HG02759 (cell line): ENCODE results near the gene USP36.
"Not testable (repeated sequence)": the region's sequence is repeated elsewhere in the genome, so short reads cannot be mapped to it uniquely, and the experiment has no call there.

Source experiments
- ATAC-seq: cut with Tn5 transposase; IDR thresholded peaks from one replicate; pipeline ENCODE4 v1.9.1; 2021; ENCODE audit warnings: mild to moderate bottlenecking, moderate library complexity; ENCODE audit not compliant: unreplicated experiment

Gene USP36

GRCh38 chr17:78794399-78794798 is 46.2 kb downstream of the USP36 start:
- no peak for ATAC-seq

GRCh38 chr17:78793968-78794367 is 46.6 kb downstream of the USP36 start:
- no peak for ATAC-seq

- no peak for ATAC-seq
Observed at GRCh38 chr17:78793415-78793814, 47.2 kb downstream of the USP36 start.

- ATAC-seq = no peak
Observed at GRCh38 chr17:78791840-78792709, 48.5 kb downstream of the USP36 start.

GRCh38 chr17:78790552-78790951 is 50.1 kb downstream of the USP36 start:
- no peak for ATAC-seq

- ATAC-seq = no peak
Observed at GRCh38 chr17:78789663-78790181, 50.9 kb downstream of the USP36 start.

- ATAC-seq = no peak
Observed at GRCh38 chr17:78789149-78789662, 51.4 kb downstream of the USP36 start.

- ATAC-seq = no peak
Observed at GRCh38 chr17:78788451-78788850, 52.2 kb downstream of the USP36 start.

- ATAC-seq = no peak
Observed at GRCh38 chr17:78787444-78787843, 53.2 kb downstream of the USP36 start.

- no peak for ATAC-seq
Observed at GRCh38 chr17:78785663-78786057, 55.0 kb downstream of the USP36 start.

GRCh38 chr17:78785011-78785662 is 55.5 kb downstream of the USP36 start:
- no peak for ATAC-seq

- ATAC-seq = no peak
Observed at GRCh38 chr17:78784352-78784751, 56.3 kb downstream of the USP36 start.

- no peak for ATAC-seq
Observed at GRCh38 chr17:78783711-78784324, 56.8 kb downstream of the USP36 start.

GRCh38 chr17:78781893-78782304 is 58.7 kb downstream of the USP36 start, which contains the start of gene CYTH1:
Gene CYTH1, minus strand, starts transcription at chr17:78782273. Its CDS starts 50 bp downstream, at chr17:78782223.
- ATAC-seq = peak; percentile 20

- ATAC-seq = peak; percentile 10
Observed at GRCh38 chr17:78781104-78781892, 59.3 kb downstream of the USP36 start.

GRCh38 chr17:78780335-78780734 is 60.3 kb downstream of the USP36 start:
- no peak for ATAC-seq

- no peak for ATAC-seq
Observed at GRCh38 chr17:78779850-78780249, 60.8 kb downstream of the USP36 start.

GRCh38 chr17:78779286-78779651 is 61.3 kb downstream of the USP36 start:
- not testable (repeated sequence) for ATAC-seq

- no peak for ATAC-seq
Observed at GRCh38 chr17:78777881-78778280, 62.7 kb downstream of the USP36 start.

GRCh38 chr17:78774956-78775571 is 65.5 kb downstream of the USP36 start:
- peak; percentile 60 for ATAC-seq
